HG02571 (cell line): ENCODE data around the gene MCL1.
"Not testable (repeated sequence)": the region's sequence is repeated elsewhere in the genome, so short reads cannot be mapped to it uniquely, and the experiment has no call there.

Experiments
- ATAC-seq: cut with Tn5 transposase; IDR thresholded peaks from one replicate; pipeline ENCODE4 v1.9.1; 2021; ENCODE audit warnings: mild to moderate bottlenecking, moderate library complexity; ENCODE audit not compliant: unreplicated experiment

MCL1 gene

GRCh38 chr1:150572918-150573647 lies 6.3 kb downstream of the MCL1 start:
- no peak for ATAC-seq

- no peak for ATAC-seq
These were observed 10.8 kb downstream of the MCL1 start for GRCh38 chr1:150568594-150568966.

GRCh38 chr1:150567717-150568593 lies 11.5 kb downstream of the MCL1 start:
- no peak for ATAC-seq

- ATAC-seq: no peak
These were observed 12.1 kb downstream of the MCL1 start for GRCh38 chr1:150567341-150567716.

- ATAC-seq: no peak
These were observed 12.6 kb downstream of the MCL1 start for GRCh38 chr1:150566589-150567340.

GRCh38 chr1:150565240-150565991 lies 14.0 kb downstream of the MCL1 start:
- not testable (repeated sequence) for ATAC-seq

- no peak for ATAC-seq
These were observed 15.1 kb downstream of the MCL1 start for GRCh38 chr1:150564051-150564991.

GRCh38 chr1:150563340-150564038 lies 15.9 kb downstream of the MCL1 start:
- peak; percentile 18 for ATAC-seq

- peak; percentile 37 for ATAC-seq
These were observed 16.7 kb downstream of the MCL1 start for GRCh38 chr1:150562446-150563339.

- ATAC-seq: peak; percentile 36
These were observed 17.4 kb downstream of the MCL1 start for GRCh38 chr1:150561974-150562445.

- peak; percentile 23 for ATAC-seq
These were observed 18.0 kb downstream of the MCL1 start for GRCh38 chr1:150561254-150561973.

- ATAC-seq: peak; percentile 22
These were observed 18.7 kb downstream of the MCL1 start for GRCh38 chr1:150560576-150561253.

GRCh38 chr1:150560011-150560438 lies 19.4 kb downstream of the MCL1 start:
- no peak for ATAC-seq

- ATAC-seq: no peak
These were observed 19.8 kb downstream of the MCL1 start for GRCh38 chr1:150559656-150560010.

GRCh38 chr1:150558761-150559655 lies 20.4 kb downstream of the MCL1 start:
- ATAC-seq: no peak

- no peak for ATAC-seq
These were observed 21.1 kb downstream of the MCL1 start for GRCh38 chr1:150558303-150558704.
